ENCODE results near the gene CDV3.

DNA sequence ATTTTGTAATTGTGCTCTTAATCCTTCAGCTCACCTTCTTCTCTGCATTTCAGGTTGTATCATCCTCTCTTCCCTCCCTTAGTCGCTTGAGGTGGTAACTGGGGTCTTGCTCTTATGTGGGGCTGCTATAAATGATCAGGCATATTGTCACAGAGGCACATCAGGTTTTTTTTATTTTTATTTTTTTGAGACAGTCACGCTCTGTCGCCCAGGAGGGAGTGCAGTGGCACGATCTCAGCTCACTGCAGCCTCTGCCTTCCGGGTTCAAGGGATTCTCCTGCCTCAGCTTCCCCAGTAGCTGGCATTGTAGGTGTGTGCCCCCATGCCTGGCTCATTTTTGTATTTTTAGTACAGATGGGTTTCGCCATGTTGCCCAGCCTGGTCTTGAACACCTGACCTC, 9.9 kb downstream of the CDV3 start:
- no peak for TF ChIP-seq POLR2A (IDR thresholded peaks at IDR 0.05)
- TF ChIP-seq, protein P1, sequence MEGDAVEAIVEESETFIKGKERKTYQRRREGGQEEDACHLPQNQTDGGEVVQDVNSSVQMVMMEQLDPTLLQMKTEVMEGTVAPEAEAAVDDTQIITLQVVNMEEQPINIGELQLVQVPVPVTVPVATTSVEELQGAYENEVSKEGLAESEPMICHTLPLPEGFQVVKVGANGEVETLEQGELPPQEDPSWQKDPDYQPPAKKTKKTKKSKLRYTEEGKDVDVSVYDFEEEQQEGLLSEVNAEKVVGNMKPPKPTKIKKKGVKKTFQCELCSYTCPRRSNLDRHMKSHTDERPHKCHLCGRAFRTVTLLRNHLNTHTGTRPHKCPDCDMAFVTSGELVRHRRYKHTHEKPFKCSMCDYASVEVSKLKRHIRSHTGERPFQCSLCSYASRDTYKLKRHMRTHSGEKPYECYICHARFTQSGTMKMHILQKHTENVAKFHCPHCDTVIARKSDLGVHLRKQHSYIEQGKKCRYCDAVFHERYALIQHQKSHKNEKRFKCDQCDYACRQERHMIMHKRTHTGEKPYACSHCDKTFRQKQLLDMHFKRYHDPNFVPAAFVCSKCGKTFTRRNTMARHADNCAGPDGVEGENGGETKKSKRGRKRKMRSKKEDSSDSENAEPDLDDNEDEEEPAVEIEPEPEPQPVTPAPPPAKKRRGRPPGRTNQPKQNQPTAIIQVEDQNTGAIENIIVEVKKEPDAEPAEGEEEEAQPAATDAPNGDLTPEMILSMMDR (IDR thresholded peaks at IDR 0.05), result no peak
